Measurements from ENCODE around the gene TRIM17. TPM values are rescaled to one million over a fixed set of nuclear protein-coding genes. Genes with fewer than 3 reads are reported as not detected.

Gene TRIM17
- total RNA-seq, 2 donors from 2014 or later: 0.38 to 1.9 TPM

Small RNA genes lying within 50 kb of the gene (microRNA-seq; reads per million reads assigned to microRNA genes)
- 0 reads per million in 2 donors for gene MIR4666A (ENCODE audit: borderline microRNAs expressed in 2 of 2)
- gene MIR6742 (ENCODE audit: borderline microRNAs expressed in 2 of 2): 0 reads per million in 2 donors

Other genes with a start within 250 kb of the TRIM17 start
- 1 to 10 TPM; 3.5 to 6.3 TPM for gene OBSCN, start 208.8 kb downstream of the TRIM17 start, total RNA-seq
- gene TRIM11, start 10.0 kb downstream of the TRIM17 start, total RNA-seq: 10 to 100 TPM; 12.7 to 13.3 TPM
- gene RNF187, start 70.5 kb upstream of the TRIM17 start, total RNA-seq: 10 to 100 TPM; 61.6 to 64.3 TPM